SU-DHL-6 (cell line): Measurements from ENCODE around the gene TTR.

Experiments
- H2AFZ ChIP-seq: fragments of 200-600 bp; sonication (generic); 2 replicates; pipeline ENCODE4 v1.6.1; 2014; ENCODE audit warnings: low read depth, mild to moderate bottlenecking, moderate library complexity, mixed read lengths, antibody characterized with exemption, low read length; ENCODE audit not compliant: severe bottlenecking
- H3F3A ChIP-seq: fragments of 200-600 bp; shearing (Covaris generic); 2 replicates; pipeline ENCODE4 v1.6.0; 2016; ENCODE audit warnings: antibody characterized with exemption, mild to moderate bottlenecking; ENCODE audit not compliant: insufficient read depth
- H3K27ac ChIP-seq: fragments of 200-600 bp; sonication (generic); 2 replicates; pipeline ENCODE4 v1.5.1; 2016; ENCODE audit warnings: low read depth, mild to moderate bottlenecking, low read length, moderate library complexity, mixed read lengths
- H3K27me3 ChIP-seq: fragments of 200-600 bp; sonication (generic), shearing (Covaris generic); 2 replicates; pipeline ENCODE4 v1.6.0; 2014; ENCODE audit warnings: mild to moderate bottlenecking, low read length
- H3K36me3 ChIP-seq: fragments of 200-600 bp; sonication (generic); 2 replicates; pipeline ENCODE4 v1.6.1; 2014; ENCODE audit warnings: mild to moderate bottlenecking, low read length, mixed read lengths
- H3K4me2 ChIP-seq: fragments of 300-600, 200-600 bp; shearing (Covaris generic), sonication (generic); 2 replicates; pipeline ENCODE4 v1.6.0; 2014; ENCODE audit warnings: low read length, low read depth, mild to moderate bottlenecking; ENCODE audit not compliant: poor library complexity, severe bottlenecking
- H3K4me3 ChIP-seq: fragments of 200-600 bp; sonication (generic); 2 replicates; pipeline ENCODE4 v1.5.1; 2014; ENCODE audit warnings: antibody characterized with exemption, low read length, mild to moderate bottlenecking, mixed read lengths; ENCODE audit not compliant: insufficient read depth, poor library complexity, severe bottlenecking
- H3K79me2 ChIP-seq: fragments of 200-600 bp; sonication (generic); 2 replicates; pipeline ENCODE4 v1.6.1; 2014; ENCODE audit warnings: mild to moderate bottlenecking, low read length, moderate library complexity; ENCODE audit not compliant: insufficient read depth
- H3K9ac ChIP-seq: fragments of 200-600 bp; sonication (generic); 2 replicates; pipeline ENCODE4 v1.7.0; 2014; ENCODE audit warnings: mild to moderate bottlenecking, low read length
- H3K9me2 ChIP-seq: fragments of 200-600 bp; sonication (generic); replicated peaks from 2 replicates; pipeline ENCODE4 v1.6.1; 2014; ENCODE audit warnings: low read length; ENCODE audit not compliant: insufficient read depth
- H3K9me3 ChIP-seq: fragments of 200-600 bp; sonication (generic); 2 replicates; pipeline ENCODE4 v1.6.1; 2014; ENCODE audit warnings: low read length, mixed read lengths; ENCODE audit not compliant: insufficient read depth
- H4K20me1 ChIP-seq: fragments of 200-600 bp; sonication (generic); 2 replicates; pipeline ENCODE4 v1.6.1; 2014; ENCODE audit warnings: low read depth, mild to moderate bottlenecking, antibody characterized with exemption, low read length, moderate library complexity, mixed read lengths
- EZH2phosphoT487 ChIP-seq: fragments of 200-600 bp; sonication (generic), shearing (Covaris generic); conservative IDR thresholded peaks from 2 replicates; pipeline ENCODE4 v1.6.1; 2018; ENCODE audit warnings: mild to moderate bottlenecking, antibody characterized with exemption, low read length, moderate library complexity, mixed read lengths
- TF ChIP-seq, protein P1 (sequence below): fragments of 200-600 bp; sonication (generic); IDR thresholded peaks from one replicate; pipeline ENCODE4 v1.5.1; 2017; ENCODE audit warnings: antibody characterized with exemption, mild to moderate bottlenecking, low read length, moderate library complexity; ENCODE audit not compliant: insufficient read depth, poor library complexity, severe bottlenecking

Gene TTR

DNA sequence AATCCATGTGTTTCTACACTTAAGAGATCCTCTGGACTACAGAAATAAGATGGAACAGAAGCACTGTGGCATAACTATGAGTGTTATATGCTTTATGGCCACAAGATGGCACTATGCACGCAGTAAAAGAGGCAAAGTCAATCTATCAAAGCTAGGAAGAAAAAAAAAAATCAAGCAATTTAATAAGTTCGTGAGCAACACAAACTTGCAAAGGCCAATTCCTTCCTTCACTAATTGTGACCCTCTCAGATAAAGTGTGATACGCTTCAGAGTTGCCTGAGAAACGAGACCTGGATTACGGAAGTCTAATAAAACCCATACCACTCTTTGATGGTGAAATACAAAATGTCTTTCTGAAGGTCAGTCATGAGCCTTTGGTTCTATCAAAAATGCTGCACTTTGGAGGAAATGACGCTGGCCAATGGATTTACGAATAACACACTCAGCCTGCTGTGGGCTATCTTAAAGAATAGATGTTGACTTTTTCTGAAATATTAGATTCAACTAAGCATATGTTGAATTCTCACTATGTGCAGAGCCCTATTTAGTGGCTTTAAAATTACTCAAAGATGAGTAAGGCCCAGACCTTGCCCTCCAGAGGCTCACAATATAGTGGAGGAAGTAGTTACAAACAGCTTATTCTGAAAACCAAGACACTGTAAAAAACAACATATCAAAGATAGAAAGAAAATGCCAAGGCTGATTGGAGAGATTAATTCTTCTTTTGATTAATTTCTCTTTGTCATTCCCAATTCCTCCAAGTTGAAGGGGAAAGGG is 35.5 kb upstream of the TTR start:
- Histone ChIP-seq H3K4me2 (no peak overlapping the region), H3K9ac (no peak overlapping the region), H2AFZ (no peak overlapping the region)

DNA sequence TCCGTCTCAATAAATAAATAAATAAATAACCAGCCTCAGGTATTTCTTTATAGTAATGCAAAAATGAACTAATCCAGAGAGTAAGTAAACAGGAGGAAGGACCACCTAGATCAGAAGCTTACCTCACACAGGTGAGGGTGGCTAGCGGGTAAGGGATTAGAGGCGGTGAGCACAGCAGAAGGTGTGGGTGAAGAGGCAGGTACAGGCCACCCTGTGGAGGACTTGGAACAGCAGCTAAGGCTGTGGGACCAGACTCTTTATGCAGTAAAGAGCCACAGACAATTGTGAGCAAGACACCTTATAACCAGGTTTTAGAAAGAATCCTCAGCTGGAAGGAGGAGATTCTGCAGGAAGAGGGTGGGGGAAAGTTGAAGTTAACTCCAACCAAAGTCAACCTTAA is 34.2 kb upstream of the TTR start:
- Histone ChIP-seq H4K20me1 (no peaks in the 10 kb centered on the region), H3K9ac (no peak overlapping the region), H3K79me2 (no peaks in the 10 kb centered on the region), H3K4me2 (no peak overlapping the region), H3F3A (no peaks in the 10 kb centered on the region), H3K27ac (no peak overlapping the region), H3K27me3 (no peaks in the 10 kb centered on the region), H3K9me2 (no peaks in the 10 kb centered on the region), H3K9me3 (no peaks in the 10 kb centered on the region), H3K4me3 (no peak overlapping the region), H2AFZ (no peak overlapping the region), H3K36me3 (no peaks in the 10 kb centered on the region)
- TF ChIP-seq, protein P1, sequence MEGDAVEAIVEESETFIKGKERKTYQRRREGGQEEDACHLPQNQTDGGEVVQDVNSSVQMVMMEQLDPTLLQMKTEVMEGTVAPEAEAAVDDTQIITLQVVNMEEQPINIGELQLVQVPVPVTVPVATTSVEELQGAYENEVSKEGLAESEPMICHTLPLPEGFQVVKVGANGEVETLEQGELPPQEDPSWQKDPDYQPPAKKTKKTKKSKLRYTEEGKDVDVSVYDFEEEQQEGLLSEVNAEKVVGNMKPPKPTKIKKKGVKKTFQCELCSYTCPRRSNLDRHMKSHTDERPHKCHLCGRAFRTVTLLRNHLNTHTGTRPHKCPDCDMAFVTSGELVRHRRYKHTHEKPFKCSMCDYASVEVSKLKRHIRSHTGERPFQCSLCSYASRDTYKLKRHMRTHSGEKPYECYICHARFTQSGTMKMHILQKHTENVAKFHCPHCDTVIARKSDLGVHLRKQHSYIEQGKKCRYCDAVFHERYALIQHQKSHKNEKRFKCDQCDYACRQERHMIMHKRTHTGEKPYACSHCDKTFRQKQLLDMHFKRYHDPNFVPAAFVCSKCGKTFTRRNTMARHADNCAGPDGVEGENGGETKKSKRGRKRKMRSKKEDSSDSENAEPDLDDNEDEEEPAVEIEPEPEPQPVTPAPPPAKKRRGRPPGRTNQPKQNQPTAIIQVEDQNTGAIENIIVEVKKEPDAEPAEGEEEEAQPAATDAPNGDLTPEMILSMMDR, result no peak
- TF ChIP-seq EZH2phosphoT487, result no peak

More for the DNA sequence above, 35.5 kb upstream of the TTR start:
- Histone ChIP-seq H3F3A (no peaks in the 10 kb centered on the region), H3K79me2 (no peaks in the 10 kb centered on the region), H3K36me3 (no peaks in the 10 kb centered on the region), H3K9me3 (no peaks in the 10 kb centered on the region), H3K4me3 (no peak overlapping the region), H3K27me3 (no peaks in the 10 kb centered on the region), H4K20me1 (no peaks in the 10 kb centered on the region), H3K9me2 (no peaks in the 10 kb centered on the region), H3K27ac (no peak overlapping the region)
- TF ChIP-seq, protein P1, result peak; percentile 85
- TF ChIP-seq EZH2phosphoT487, result no peak

DNA sequence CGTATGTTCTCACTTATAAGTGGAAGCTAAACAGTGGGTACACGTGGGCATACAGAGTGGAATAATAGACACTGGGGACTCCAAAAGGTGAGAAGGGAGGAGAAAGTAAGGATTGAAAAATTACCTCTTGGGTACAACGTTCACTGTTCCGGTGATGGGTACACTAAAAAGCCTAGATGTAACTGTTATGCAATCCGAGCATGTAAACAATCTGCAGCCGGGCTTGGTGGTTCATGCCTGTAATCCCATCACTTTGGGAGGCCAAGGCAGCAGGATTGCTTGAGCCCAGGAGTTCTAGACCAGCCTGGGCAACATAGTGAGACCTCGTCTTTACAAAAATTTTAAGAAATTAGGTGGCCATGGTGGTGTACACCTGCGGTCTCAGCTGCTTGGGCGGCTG is 33.1 kb upstream of the TTR start:
- no peaks in the 10 kb centered on the region for H3K27me3 ChIP-seq
- no peak overlapping the region for H3K4me3 ChIP-seq
- H3K79me2 ChIP-seq, result no peaks in the 10 kb centered on the region
- no peak overlapping the region for H3K9ac ChIP-seq
- no peak for TF ChIP-seq EZH2phosphoT487
- TF ChIP-seq, protein P1, result no peak
- H3K36me3 ChIP-seq, result no peaks in the 10 kb centered on the region
- H3K9me3 ChIP-seq, result no peaks in the 10 kb centered on the region
- no peaks in the 10 kb centered on the region for H4K20me1 ChIP-seq
- H3K4me2 ChIP-seq, result no peak overlapping the region
- no peaks in the 10 kb centered on the region for H3K9me2 ChIP-seq
- no peaks in the 10 kb centered on the region for H3F3A ChIP-seq
- no peak overlapping the region for H2AFZ ChIP-seq
- no peak overlapping the region for H3K27ac ChIP-seq
